ENCODE results near the gene NEO1.

NEO1 gene

DNA sequence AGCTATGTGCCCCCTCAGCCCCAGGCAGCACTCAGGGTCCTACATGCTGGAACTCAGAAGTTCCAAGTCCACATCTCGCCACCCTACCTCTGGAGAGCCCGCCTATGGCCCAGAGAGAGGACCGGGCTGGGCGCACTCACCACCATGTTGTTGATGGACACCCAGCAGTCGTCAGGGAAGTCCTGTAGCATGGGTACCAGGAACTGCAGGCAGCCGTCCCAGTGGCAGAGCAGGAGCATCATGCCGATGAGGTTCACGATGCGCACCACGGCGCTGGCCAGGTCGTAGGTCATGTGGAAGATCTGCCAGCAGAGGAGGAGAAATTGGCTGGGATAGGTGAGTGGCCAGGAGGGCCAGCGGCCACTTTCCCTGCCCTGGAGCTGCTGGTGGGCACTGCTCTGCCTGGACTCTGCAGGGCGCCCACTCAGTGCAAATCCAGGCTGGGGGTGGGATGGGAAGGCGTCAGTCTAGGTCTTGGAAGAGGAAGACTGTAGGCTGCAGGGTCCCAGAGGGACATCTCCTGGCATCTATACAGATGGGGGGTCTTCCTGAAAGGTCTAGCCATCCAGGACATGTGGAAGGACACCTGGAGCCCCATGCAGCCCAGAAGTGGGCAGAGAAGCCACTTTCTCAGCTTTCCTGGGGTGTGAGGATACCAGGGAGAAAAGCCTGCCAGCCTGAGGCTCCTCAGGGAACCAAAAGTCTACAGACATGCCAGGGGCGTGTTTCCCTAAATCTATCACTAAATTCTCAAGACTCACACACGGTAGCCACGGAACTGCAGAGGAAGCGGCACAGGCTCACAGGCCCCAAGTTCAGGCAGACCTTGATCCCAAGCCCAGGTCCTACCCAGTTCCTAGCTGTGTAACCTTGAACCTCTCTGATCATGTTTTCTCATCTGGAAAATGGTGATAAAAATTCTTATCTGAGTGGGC is 280.0 kb downstream of the NEO1 start:
- no peak overlapping the region for H3K4me3 ChIP-seq (ENCODE audit: low read depth, low read length)
- TF ChIP-seq, protein P1, sequence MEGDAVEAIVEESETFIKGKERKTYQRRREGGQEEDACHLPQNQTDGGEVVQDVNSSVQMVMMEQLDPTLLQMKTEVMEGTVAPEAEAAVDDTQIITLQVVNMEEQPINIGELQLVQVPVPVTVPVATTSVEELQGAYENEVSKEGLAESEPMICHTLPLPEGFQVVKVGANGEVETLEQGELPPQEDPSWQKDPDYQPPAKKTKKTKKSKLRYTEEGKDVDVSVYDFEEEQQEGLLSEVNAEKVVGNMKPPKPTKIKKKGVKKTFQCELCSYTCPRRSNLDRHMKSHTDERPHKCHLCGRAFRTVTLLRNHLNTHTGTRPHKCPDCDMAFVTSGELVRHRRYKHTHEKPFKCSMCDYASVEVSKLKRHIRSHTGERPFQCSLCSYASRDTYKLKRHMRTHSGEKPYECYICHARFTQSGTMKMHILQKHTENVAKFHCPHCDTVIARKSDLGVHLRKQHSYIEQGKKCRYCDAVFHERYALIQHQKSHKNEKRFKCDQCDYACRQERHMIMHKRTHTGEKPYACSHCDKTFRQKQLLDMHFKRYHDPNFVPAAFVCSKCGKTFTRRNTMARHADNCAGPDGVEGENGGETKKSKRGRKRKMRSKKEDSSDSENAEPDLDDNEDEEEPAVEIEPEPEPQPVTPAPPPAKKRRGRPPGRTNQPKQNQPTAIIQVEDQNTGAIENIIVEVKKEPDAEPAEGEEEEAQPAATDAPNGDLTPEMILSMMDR (IDR thresholded peaks at IDR 0.05; ENCODE audit: control insufficient read depth, extremely low read depth, insufficient read depth): no peak
- no peak for DNase-seq (ENCODE audit: low read depth)

DNA sequence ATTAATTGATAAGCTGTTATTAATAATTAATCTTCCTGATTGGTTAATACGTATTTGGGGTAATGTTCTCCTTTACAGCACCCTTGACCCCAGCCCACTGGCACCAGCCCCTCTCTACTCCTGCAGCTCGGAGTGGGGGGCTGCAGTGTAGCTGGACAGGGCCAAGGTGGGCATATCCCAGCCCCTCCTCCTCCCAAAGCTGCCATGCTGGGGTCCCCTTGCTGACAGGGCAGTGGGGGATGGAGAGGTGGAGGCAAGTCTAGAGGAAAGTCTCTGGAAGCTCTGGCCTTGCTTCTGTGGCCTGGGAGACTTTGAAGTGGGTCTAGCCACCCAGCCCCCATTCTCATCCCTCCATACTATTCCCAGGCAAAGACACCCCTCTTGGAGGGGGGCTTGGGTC is 280.7 kb downstream of the NEO1 start:
- TF ChIP-seq, protein P1 (IDR thresholded peaks at IDR 0.05; ENCODE audit: control insufficient read depth, extremely low read depth, insufficient read depth): no peak
- no peak for DNase-seq (ENCODE audit: low read depth)
- no peak overlapping the region for H3K4me3 ChIP-seq (ENCODE audit: low read depth, low read length)

GRCh38 chr15:73334086-73334485 is 281.8 kb downstream of the NEO1 start:
- TF ChIP-seq, protein P1 (IDR thresholded peaks at IDR 0.05; ENCODE audit: control insufficient read depth, extremely low read depth, insufficient read depth): no peak
- DNase-seq (ENCODE audit: low read depth): no peak
- no peak overlapping the region for H3K4me3 ChIP-seq (ENCODE audit: low read depth, low read length)

- TF ChIP-seq, protein P1 (IDR thresholded peaks at IDR 0.05; ENCODE audit: control insufficient read depth, extremely low read depth, insufficient read depth): no peak
- DNase-seq (ENCODE audit: low read depth): no peak
- H3K4me3 ChIP-seq (ENCODE audit: low read depth, low read length): no peak overlapping the region
Observed at GRCh38 chr15:73335026-73335425, 282.8 kb downstream of the NEO1 start.

- DNase-seq (ENCODE audit: low read depth): no peak
- TF ChIP-seq, protein P1 (IDR thresholded peaks at IDR 0.05; ENCODE audit: control insufficient read depth, extremely low read depth, insufficient read depth): no peak
Observed at GRCh38 chr15:73335471-73335870, 283.2 kb downstream of the NEO1 start.

DNA sequence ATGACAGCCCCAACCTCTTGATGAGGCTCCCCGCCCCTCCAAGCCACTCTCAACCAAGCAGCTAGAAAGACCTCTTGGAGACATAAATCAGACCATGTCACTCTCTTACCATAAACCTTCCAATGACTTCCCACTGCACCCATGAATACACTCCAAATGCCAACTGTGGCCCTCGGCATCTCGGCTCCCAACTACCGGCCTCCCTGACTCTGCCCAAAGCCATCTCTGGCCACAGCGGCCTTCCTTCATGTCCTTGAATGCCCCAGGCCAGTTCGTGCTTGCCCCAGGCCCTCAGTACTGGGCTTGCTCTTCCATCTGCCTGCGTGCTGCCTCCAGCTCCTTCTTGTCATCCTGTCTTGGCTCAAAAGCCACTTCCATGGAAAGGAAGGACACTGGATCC is 284.5 kb downstream of the NEO1 start:
- no peak for DNase-seq (ENCODE audit: low read depth)
- TF ChIP-seq, protein P1 (IDR thresholded peaks at IDR 0.05; ENCODE audit: control insufficient read depth, extremely low read depth, insufficient read depth): no peak
- no peak overlapping the region for H3K4me3 ChIP-seq (ENCODE audit: low read depth, low read length)

More at GRCh38 chr15:73335471-73335870, 283.2 kb downstream of the NEO1 start:
- no peak overlapping the region for H3K4me3 ChIP-seq (ENCODE audit: low read depth, low read length)

All from LNCaP clone FGC (cell line).